ENCODE data around the gene RNASEH2B. TPM values are rescaled to one million over a fixed set of nuclear protein-coding genes. Genes with fewer than 3 reads are reported as not detected.

RNASEH2B gene
- total and polyA plus RNA-seq, 2 experiments from 2014 or later, result 22.3 to 30.9 TPM

DNA sequence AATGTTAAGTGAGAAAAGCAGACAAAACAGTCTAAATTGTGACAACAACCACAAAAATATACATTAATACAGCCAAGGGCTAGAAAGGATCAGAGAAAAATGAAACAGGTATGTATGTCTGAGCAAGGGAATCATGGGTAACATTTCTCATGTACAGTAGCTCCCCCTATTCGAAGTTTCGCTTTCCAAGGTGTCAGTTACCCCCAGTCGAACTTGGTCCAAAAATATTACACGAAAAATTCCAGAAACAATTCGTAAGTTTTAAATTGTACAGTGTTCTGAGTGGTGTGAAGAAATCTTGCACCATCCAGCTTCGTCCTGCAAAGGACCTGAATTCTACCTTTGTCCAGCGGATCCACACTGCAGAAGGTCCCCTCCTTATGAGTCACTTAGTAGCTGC lies 1.8 kb upstream of the RNASEH2B start:
- peaks cover 18% of the 10 kb centered on the region for H3K4me1 ChIP-seq (ENCODE audit: insufficient read depth)
- no peak for TF ChIP-seq EZH2 (IDR thresholded peaks at IDR 0.05; ENCODE audit: borderline replicate concordance)
- TF ChIP-seq, protein P1, sequence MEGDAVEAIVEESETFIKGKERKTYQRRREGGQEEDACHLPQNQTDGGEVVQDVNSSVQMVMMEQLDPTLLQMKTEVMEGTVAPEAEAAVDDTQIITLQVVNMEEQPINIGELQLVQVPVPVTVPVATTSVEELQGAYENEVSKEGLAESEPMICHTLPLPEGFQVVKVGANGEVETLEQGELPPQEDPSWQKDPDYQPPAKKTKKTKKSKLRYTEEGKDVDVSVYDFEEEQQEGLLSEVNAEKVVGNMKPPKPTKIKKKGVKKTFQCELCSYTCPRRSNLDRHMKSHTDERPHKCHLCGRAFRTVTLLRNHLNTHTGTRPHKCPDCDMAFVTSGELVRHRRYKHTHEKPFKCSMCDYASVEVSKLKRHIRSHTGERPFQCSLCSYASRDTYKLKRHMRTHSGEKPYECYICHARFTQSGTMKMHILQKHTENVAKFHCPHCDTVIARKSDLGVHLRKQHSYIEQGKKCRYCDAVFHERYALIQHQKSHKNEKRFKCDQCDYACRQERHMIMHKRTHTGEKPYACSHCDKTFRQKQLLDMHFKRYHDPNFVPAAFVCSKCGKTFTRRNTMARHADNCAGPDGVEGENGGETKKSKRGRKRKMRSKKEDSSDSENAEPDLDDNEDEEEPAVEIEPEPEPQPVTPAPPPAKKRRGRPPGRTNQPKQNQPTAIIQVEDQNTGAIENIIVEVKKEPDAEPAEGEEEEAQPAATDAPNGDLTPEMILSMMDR (IDR thresholded peaks at IDR 0.05; ENCODE audit: poor library complexity), result no peak
- no peak for TF ChIP-seq EZH2phosphoT487 (IDR thresholded peaks at IDR 0.05; ENCODE audit: low read depth, severe bottlenecking, unreplicated experiment)
- H3K79me2 ChIP-seq, result peaks cover 16% of the 10 kb centered on the region
- WGBS (ENCODE audit: low lambda C conversion rate, missing lambda C conversion rate), result 94% methylated on average over 7 of the region's 7 CpGs
- no peak overlapping the region for H3K4me2 ChIP-seq
- no peak overlapping the region for H3K4me3 ChIP-seq
- no peaks in the 10 kb centered on the region for H3K36me3 ChIP-seq (replicated peaks; ENCODE audit: insufficient read depth, low read depth)
- DNase-seq (ENCODE audit: low spot score), result no peak
- H3K9me2 ChIP-seq (replicated peaks; ENCODE audit: insufficient read depth), result no peaks in the 10 kb centered on the region
- no peaks in the 10 kb centered on the region for H3K9me3 ChIP-seq (ENCODE audit: low read depth)
- no peak overlapping the region for H3K27ac ChIP-seq
- no peaks in the 10 kb centered on the region for H3K27me3 ChIP-seq
- H2AFZ ChIP-seq, result no peak overlapping the region
- H4K20me1 ChIP-seq (ENCODE audit: insufficient read depth, poor library complexity, severe bottlenecking), result no peaks in the 10 kb centered on the region

DNA sequence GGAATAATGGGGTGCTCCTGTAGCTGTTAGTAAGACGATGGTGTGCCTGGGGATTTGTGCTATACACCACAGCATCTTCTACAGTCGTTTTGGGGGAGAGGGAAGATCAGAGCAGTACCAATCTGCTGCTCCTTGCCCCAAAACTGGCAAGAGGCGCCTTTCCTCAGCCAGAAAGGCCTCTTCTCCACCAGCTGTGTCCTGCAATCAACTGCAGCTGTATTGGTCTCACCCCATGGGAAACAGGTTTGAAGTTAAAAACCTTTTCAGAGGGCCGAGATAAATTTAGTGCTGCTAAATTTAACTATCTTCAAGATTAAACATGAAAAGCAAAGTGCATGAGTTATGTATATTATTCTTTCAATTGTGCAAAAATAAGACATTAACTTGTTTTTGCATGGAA lies 1.2 kb upstream of the RNASEH2B start:
- Histone ChIP-seq H2AFZ (no peak overlapping the region), H3K79me2 (peaks cover 21% of the 10 kb centered on the region), H3K9me2 (replicated peaks; ENCODE audit: insufficient read depth) (no peaks in the 10 kb centered on the region), H3K9me3 (ENCODE audit: low read depth) (no peaks in the 10 kb centered on the region), H4K20me1 (ENCODE audit: insufficient read depth, poor library complexity, severe bottlenecking) (no peaks in the 10 kb centered on the region), H3K36me3 (replicated peaks; ENCODE audit: insufficient read depth, low read depth) (no peaks in the 10 kb centered on the region), H3K4me2 (no peak overlapping the region), H3K4me1 (ENCODE audit: insufficient read depth) (peaks cover 23% of the 10 kb centered on the region), H3K27me3 (no peaks in the 10 kb centered on the region), H3K4me3 (no peak overlapping the region), H3K27ac (no peak overlapping the region)
- TF ChIP-seq EZH2 (IDR thresholded peaks at IDR 0.05; ENCODE audit: borderline replicate concordance), result no peak
- no peak for TF ChIP-seq EZH2phosphoT487 (IDR thresholded peaks at IDR 0.05; ENCODE audit: low read depth, severe bottlenecking, unreplicated experiment)
- TF ChIP-seq, protein P1 (IDR thresholded peaks at IDR 0.05; ENCODE audit: poor library complexity), result no peak
- no peak for DNase-seq (ENCODE audit: low spot score)
- 89% methylated on average over 4 of the region's 4 CpGs for WGBS (ENCODE audit: low lambda C conversion rate, missing lambda C conversion rate)

DNA sequence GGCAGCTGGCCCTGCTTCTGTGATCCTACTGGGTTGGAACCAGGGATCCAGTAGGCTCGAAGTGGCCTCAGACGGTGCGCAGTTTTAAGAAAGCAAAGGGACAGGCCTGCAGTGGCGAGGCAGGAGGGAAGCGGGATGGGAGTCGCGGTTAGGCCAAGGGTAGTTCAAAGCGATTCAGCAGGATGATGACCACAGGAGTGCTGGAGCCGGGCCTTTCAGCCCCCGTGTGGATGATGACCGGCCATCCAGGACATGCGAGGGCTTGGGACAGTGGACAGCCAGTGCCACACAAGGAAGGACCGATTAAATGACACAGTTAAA lies 854 bp downstream of the RNASEH2B start:
- H3K4me3 ChIP-seq, result peak overlapping the region; percentile 97
- no peaks in the 10 kb centered on the region for H3K9me3 ChIP-seq (ENCODE audit: low read depth)
- no peak for DNase-seq (ENCODE audit: low spot score)
- H2AFZ ChIP-seq, result peak overlapping the region; percentile 81
- H4K20me1 ChIP-seq (ENCODE audit: insufficient read depth, poor library complexity, severe bottlenecking), result no peaks in the 10 kb centered on the region
- WGBS (ENCODE audit: low lambda C conversion rate, missing lambda C conversion rate), result 8% methylated on average over 13 of the region's 13 CpGs
- H3K27me3 ChIP-seq, result no peaks in the 10 kb centered on the region
- H3K9me2 ChIP-seq (replicated peaks; ENCODE audit: insufficient read depth), result no peaks in the 10 kb centered on the region
- H3K79me2 ChIP-seq, result peaks cover 40% of the 10 kb centered on the region
- peak overlapping the region; percentile 99 for H3K4me2 ChIP-seq
- peaks cover 23% of the 10 kb centered on the region for H3K4me1 ChIP-seq (ENCODE audit: insufficient read depth)
- no peak for TF ChIP-seq EZH2 (IDR thresholded peaks at IDR 0.05; ENCODE audit: borderline replicate concordance)
- TF ChIP-seq, protein P1 (IDR thresholded peaks at IDR 0.05; ENCODE audit: poor library complexity), result peak; percentile 2
- H3K27ac ChIP-seq, result peak overlapping the region; percentile 95
- H3K36me3 ChIP-seq (replicated peaks; ENCODE audit: insufficient read depth, low read depth), result no peaks in the 10 kb centered on the region

DNA sequence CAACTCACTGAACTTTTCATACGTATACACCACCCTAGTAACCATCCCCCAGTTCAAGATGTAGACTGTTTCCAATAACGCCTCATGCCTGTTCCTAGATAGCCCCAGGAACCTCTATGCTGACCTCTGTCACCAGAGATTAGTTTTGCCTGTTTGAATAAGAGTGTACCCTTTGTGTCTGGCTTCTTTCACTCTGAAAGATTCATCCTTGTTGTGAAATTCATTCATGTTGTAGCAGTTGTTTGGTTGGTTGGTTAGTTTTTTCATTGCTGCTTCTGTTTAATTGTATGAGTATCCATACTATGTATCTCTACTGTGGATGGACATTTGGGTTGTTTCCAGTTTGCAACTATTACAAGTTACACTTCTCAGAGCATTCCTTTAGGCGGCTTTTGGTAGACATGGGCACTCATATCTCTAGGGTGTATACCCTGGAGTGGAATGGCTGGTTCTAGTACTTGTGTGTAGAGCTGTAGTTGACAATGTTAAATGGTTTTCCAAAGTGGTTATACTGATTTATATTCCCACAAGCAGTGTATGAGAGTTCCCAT lies 1.6 kb downstream of the RNASEH2B start:
- Histone ChIP-seq H4K20me1 (ENCODE audit: insufficient read depth, poor library complexity, severe bottlenecking) (no peaks in the 10 kb centered on the region), H3K27ac (peak overlapping the region; percentile 95), H3K36me3 (replicated peaks; ENCODE audit: insufficient read depth, low read depth) (no peaks in the 10 kb centered on the region), H3K79me2 (peaks cover 47% of the 10 kb centered on the region), H3K4me2 (peak overlapping the region; percentile 99), H3K9me3 (ENCODE audit: low read depth) (no peaks in the 10 kb centered on the region), H3K4me3 (peak overlapping the region; percentile 97), H2AFZ (no peak overlapping the region), H3K9me2 (replicated peaks; ENCODE audit: insufficient read depth) (no peaks in the 10 kb centered on the region), H3K4me1 (ENCODE audit: insufficient read depth) (peaks cover 23% of the 10 kb centered on the region), H3K27me3 (no peaks in the 10 kb centered on the region)
- TF ChIP-seq EZH2phosphoT487 (IDR thresholded peaks at IDR 0.05; ENCODE audit: low read depth, severe bottlenecking, unreplicated experiment), result no peak
- no peak for TF ChIP-seq EZH2 (IDR thresholded peaks at IDR 0.05; ENCODE audit: borderline replicate concordance)
- TF ChIP-seq, protein P1 (IDR thresholded peaks at IDR 0.05; ENCODE audit: poor library complexity), result no peak
- 55% methylated on average over 3 of the region's 3 CpGs for WGBS (ENCODE audit: low lambda C conversion rate, missing lambda C conversion rate)
- no peak for DNase-seq (ENCODE audit: low spot score)
